ENCODE data around the gene TEX50.

- TF ChIP-seq, protein P1, sequence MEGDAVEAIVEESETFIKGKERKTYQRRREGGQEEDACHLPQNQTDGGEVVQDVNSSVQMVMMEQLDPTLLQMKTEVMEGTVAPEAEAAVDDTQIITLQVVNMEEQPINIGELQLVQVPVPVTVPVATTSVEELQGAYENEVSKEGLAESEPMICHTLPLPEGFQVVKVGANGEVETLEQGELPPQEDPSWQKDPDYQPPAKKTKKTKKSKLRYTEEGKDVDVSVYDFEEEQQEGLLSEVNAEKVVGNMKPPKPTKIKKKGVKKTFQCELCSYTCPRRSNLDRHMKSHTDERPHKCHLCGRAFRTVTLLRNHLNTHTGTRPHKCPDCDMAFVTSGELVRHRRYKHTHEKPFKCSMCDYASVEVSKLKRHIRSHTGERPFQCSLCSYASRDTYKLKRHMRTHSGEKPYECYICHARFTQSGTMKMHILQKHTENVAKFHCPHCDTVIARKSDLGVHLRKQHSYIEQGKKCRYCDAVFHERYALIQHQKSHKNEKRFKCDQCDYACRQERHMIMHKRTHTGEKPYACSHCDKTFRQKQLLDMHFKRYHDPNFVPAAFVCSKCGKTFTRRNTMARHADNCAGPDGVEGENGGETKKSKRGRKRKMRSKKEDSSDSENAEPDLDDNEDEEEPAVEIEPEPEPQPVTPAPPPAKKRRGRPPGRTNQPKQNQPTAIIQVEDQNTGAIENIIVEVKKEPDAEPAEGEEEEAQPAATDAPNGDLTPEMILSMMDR (IDR thresholded peaks at IDR 0.05): no peak
- TF ChIP-seq POLR2AphosphoS5 (IDR thresholded peaks at IDR 0.05): no peak
These were observed 4.0 kb downstream of the TEX50 start for GRCh38 chr1:173639102-173639501.
